GM18498 (cell line): Measurements from ENCODE around the gene RPL22.
A peak's percentile ranks its signal among the peaks of the same experiment; 100 is the strongest.

Experiments used
- ATAC-seq: cut with Tn5 transposase; IDR thresholded peaks from one replicate; pipeline ENCODE4 v1.9.1; 2021; ENCODE audit warnings: mild to moderate bottlenecking, moderate library complexity; ENCODE audit not compliant: unreplicated experiment

Gene RPL22

DNA sequence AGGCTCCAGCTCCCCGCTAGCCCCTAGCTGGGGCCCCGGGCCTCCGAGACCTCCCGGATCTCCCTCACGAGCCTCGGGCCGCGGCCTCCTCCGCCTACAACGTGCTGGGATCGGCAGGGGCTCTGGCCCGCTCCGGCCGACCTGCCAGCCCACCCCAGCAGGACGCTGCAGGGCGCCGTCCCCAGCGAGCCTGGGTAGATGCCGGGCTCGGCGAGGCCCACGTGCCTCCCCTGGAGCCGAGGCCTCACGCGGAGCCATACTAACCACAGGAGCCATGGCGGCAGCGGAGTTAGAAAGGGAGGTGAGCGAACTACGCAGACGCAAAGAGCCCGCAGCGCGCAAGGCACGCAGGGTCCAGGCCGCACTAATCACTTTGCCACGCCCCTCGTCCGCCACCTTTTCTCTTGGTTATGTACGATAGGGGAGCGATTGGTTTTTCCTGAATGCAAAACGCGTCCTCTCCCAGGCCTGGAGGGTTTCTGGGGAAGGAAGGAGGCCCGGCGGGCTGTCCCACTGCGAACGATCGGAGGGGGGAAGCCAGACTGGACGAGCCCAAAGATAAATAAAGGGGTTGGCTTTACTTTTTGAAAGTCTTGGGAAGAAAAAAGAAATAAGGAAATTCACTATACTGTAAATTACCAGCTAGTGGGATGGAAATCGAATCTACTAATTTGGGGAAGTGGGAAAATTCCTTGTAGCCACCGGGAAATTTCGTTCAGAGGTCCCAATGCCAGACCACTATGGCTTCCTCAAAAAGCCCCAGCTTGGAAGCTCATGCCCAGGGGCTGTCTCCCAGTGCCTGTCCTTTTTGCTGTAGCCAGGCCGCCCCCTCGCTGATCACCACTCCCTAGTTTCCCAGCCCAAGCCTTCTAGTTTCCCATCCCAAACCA, at the start of gene RPL22:
TSS of gene RPL22 (minus strand) at position 298 of the 890 bp plus-strand sequence. CDS start at position 276, 22 bp downstream.
- peak; percentile 92 for ATAC-seq

DNA sequence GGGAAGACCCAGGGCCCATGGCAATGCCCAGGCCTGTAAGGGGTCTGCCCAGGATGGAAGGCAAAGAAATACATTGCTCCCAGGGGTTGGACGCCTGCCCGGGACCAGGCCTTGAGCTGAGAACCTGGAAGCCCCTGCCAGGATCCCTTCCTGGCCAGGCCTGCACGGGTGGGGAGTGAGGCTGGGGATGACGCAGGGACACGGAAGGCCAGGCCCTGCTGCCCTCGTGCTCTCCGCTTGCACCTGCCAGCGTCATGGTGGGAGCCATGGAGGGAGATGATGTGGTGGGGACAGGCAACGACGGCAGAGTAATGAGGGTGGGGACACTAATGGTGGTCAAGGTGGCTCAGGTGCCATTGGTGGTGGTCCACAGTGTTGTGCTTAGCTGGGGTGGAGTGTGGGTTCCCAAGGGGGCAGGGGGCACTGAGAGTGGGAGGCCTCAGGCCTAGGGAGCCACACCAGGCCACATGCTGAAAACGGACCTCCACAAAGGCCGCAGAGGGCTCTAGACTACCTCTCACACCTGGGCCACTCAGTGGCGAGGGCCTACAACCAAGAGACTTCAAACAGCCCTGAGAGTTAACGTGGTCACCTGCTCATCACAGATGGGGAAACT, 48.9 kb upstream of the RPL22 start:
- ATAC-seq = no peak

DNA sequence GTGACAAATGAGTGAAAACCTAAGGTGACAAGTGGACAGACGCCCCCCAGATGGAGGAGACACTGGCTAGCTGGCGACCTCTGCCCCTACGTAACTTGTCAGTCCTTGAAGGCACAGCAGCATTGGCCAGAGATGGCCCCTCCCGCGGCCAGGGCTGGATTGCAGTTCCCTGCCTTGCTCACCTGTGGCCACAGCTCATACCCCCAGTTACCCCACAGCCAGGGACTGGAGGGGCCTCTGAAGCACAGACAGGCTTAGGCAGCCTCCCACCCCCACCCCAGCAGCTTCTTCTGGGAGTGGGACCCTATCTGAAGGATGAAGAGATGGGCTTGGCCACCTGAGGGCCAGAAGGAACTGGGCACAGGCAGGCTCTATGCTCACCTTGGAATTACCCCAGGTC, 48.3 kb upstream of the RPL22 start:
- no peak for ATAC-seq

DNA sequence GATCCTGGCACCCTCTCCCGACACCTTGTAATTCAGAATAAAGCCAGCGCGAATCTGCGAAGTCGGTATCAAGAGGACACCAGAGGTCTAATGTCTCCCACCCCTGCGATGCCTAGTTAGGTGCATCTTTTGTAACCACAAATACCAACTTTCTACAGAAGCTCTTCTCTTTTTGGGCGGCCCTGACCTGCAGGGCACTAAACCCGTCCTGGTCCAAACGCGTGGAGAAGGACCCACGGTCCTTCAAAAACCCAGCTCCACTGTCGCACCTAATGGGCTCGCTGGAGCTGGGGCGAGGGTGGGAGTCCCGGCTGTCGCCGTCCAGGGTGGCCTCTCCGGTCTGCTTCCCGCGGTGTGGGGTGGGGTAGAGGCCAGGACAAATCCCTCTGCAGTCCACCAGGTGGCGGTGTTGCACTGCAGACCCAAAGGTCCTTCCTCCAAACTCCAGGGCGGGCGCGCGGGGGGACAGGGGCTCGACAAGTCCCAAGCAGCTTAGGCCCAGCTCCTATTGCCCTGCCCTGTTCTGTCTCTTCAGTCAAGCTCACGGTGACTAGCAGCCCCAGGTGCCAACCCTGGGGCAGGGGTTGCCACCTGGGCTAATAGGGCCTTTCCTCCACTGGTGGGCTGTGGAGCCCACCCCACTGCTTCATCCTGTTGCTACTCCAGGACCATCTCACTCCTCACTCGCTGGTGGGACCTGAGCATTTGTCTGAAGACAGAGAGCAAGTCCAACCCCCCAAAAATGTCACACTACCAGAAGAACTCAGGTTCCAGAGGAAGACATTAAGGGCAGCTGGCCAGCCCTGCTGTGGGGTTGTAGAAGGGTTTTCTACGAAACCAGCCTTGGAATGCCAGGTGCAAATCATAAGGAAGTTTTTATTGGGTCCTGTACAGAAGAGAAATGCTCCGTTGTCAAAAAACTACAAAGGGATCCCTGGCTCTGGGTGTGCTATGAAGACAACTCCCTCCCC, 47.4 kb upstream of the RPL22 start:
- ATAC-seq = no peak

DNA sequence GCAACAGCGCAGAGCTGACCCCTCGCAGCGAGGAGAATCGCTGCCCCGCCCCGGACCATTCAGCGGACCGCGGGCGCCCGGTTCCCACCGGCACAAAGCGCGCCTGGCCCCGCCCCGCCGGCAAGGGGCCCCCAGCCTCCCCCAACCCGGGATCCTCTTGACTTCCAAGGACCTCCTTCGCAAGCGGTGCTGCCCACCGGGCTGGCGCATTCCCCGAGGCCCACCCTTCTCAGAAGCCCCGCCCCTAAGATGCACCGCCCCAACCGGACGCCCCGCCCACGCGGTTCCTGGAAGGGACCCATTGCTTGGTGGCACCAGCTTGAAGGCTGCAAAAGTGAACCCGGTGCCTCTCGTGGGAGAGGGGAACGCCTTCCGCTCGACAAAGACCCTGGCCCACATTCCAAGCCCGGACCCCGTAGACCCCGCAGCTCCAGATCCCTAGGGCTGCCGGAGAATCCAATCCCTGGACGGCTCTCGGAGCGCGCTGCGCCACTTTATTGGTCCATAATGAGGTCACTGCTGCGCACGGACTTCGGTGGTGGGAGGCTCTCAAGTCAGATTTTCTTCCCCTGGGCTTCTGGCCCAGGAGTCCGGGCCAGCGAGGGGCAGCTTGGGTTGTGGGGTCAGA, 46.6 kb upstream of the RPL22 start:
- no peak for ATAC-seq

DNA sequence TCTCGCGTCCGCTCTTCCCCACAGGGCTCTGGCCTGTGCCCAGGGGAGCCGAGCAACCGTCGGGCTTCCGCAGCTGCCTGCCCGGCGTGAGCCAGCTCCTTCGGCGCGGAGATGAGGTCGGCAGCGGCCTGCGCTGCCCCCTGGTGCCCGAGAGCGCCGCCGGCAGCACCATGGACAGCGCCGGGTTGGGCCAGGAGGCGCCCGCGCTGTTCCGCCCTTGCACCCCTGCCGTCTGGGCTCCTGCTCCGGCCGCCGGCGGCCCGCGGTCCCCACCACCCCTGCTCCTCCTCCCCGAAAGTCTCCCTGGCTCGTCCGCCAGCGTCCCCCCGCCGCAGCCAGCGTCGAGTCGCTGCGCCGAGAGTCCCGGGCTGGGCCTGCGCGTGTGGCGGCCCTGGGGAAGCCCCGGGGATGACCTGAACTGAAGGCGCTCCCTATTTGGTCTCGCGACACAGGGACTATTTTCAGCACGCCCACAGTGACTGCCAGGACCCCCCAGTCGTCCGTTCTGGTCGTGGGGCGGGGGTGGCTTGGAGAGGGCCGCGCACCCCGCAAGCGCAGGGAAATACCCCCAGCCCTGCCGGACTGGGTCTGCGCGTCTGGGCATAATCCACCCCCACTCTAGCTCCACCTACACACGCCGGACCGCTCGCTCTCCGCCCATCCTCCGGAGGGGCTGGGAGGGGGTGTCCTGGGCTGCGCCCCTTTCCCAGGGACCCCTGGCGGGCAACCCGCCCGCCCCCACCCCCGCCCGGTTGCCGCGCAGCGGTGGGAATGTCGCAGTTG, 45.9 kb upstream of the RPL22 start:
- ATAC-seq = peak; percentile 63

DNA sequence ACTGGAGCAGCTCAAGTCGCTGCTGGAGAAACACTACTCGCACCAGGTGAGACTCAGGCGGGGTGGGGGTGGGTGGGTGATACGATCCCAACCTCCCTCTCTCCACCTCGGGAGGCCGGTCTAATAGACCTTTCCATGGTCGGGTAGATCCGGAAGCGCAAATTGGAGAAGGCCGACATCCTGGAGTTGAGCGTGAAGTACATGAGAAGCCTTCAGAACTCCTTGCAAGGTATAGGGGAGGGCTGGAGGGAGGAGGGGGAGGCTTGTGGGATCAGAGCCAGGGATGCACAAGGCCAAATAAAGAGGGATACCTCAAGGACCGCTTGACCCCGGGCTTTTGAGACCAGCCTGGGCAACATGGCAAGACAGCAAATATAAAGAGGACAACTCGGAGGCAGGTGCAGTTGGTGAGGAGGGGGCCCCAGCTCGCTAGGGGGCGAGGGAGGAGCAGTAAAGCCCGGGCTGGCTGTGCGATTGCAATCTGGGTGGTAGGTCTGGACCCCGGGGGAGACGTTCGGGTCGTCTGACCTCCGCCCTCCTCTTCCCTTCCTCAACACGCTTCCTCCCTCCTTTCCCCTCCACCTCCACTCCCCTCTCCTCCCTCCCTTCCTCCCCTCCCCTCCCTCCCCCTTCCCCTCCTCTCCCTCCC, 45.1 kb upstream of the RPL22 start:
- no peak for ATAC-seq

DNA sequence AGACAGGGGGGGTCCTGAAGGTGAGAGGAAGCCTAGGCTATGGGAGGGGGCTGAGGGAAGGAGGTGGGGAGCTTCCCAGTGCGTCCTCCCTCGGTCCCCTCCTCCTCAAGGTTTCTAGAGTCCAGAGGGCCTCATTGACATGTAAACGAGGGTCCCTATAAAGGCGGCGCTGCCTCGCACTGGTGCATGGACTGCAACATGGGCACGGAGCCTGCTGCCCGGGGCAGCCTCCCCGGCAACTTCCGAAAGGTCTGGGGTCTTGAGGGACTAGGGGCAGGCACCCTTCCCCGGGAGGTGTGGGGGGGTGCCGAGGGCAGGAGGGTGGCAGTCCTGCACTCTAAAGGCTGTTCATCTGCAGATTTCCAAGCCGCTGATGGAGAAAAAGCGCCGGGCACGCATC, 44.6 kb upstream of the RPL22 start, which contains the start of gene HES3:
TSS of gene HES3 (plus strand) at position 187 of the 400 bp plus-strand sequence. CDS start at position 374, 187 bp downstream.
- ATAC-seq = no peak

DNA sequence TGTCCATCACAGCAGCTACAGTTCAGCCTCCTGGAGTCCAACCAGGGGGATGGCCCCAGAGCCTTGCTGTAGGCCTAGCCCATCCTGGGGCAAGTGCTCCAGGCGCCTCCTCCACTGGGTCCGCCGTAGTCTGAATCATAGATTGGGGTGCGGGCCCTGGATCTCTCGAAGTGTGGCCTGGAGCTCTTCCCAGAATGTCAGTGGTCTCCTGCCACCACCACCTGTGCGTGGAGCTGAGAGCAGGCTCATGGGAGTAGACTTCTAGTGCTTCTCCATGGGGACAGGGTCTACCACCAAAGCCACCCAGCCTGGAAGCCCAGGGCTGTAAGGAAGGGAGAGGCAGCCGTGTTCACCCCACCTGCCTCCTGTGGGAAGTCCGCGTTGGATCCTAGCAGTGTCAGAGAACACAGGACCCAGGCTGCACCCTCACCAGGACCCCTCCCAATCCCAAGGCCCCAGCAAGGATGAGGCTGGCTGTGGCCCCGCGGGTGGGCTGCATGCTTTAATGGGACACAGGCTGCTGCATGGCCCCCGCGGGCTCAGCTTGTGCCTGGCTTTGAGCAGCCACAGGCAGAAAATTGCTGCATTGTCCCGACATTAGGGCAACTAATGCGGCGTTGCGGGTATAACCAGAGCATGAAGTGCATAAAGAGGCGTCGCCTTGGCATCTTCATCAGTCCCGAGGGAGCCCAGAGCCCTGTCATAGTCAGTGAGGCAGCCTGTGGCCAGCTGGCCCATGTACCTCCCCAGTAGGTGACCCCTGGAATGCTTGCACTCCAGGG, 43.8 kb upstream of the RPL22 start:
- no peak for ATAC-seq

DNA sequence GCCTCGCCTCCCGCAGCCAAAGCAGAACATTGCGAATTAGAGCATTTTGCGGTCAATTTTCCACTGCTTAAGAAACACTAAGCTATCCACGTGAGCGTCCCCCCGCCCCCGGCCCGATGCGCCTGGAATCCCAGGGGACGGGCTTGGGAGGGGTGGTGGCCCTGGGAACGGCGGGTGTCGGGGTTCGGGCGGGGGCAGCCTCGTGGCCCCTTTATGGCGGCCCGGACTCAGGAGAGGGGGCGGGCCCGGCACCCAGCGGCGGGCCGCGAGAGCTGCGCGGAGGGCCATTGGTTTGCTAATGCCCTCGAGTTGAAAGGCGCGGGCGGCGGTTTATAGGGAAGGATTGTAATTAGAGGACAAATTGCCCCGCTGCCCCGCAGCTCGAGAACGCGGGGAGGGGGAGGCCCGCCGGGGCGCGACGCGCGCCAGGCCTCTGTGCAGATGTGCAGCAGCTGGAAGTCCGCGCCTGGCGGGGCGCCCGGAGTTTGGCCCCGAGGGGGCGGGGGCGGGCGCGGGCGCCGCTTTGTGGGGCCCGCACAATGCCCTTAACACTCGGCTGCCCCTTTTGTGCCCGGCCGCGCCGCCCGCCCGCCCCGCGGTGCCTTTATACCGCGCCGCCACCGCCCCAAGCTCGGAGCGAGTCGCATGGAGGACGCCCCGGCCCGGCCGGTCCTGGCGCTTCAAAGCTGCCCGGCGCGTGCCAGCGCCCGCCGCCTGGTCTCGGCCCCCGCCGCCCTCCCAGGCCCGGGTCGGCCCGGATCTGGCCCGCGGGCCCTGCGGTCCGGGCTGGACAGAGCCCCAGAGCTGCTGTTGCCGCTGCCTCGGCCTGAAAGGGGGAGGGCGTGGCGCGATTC, 42.7 kb upstream of the RPL22 start:
- ATAC-seq = no peak

DNA sequence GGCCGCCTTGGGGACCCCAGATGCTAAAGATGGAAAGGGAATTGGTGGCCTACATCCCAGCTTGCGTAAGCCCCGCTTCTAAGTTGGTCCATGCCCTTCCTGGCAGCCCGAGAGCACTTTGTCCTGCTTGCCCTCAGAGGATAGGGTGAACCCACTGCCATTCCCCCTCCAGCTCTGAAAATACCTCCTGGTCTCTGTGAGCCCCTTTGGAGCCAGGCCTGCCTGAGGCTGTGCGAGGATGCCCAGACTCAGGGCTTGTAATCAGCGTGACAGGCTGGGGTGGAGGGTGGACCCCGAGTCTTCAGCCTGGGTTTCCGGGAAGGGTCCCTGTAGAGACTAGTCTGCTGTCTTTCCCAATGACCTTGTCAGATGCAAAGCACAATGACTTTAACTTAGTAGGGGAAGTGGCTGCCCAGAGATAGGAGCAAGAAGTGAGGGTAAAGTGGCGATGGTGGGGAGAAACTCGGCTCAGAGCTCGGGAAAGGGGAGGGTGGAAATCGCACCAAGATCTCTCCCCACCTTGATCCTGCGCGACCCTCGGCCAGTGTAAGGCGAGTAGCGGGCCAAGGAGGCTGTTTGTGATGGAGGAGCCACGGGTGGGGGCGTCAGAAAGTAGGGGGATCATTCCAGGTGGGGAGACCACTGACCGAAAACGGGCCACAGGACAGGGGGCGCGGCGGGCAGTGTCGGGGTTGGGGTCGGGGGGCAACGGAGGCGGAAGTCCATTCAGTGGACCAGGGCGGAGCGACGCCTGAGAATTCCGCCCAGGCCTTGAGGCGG, 41.9 kb upstream of the RPL22 start:
- no peak for ATAC-seq

DNA sequence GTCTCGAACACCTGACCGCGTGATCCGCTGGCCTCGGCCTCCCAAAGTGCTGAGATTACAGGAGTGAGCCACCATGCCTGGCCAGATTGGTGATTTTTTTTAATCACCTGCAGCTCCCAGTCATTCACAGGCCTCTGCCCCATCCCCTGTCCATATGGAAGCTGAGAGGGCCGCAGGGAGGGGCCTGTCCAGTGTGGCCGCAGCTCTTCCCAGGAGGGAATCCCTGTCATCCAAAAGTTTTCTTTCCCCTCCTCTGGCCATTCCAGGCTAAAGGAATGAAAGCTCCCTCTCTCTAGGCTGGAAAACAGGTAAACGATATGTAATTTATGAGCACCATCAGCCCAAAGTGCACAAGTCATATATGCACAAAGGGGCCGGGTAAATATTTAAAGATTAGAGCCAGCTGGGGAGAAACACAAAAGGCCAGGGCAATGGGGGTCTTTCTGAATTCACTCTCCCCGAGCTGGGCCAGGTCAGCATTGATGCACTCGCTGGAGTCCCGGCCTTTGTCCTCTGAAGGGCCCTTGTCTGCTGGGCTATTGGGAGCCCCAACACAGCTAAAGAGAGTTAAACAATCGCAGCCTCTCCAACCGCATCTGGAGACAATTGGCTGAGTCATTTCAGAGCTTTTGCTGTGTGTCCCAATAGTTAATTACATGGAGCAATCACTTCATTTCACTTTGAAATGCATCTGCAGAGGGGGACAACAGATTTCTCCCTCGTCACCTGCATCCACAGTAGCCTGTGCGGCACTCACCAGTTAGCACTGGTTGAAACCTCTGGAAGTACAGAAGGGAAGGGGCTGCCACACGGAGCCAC, 40.8 kb upstream of the RPL22 start:
- no peak for ATAC-seq

DNA sequence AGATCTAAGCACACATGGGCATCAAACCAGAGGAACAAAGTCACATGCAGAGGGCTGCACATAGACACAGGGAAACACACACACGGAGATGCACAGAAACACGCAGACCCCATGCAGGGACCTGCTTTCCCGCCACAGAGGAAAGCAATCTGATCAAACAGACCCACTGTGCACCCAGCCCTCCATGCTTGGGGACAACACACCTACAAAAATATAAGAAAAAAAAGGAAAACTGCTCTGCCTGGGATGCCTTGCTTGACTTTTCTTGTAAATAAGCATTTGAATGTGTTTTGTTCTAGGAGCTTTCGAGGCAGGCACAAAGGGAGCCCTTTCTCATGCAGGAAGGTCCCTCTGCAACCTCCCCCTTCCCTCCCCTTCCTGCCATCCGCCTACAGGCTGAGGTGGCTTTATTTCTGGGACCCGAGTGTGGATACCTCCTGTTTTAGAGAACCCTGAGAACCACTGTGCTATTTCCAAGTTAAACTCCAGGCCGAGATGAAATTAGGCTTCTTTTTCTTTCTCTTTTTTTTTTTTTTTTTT, 39.9 kb upstream of the RPL22 start:
- no peak for ATAC-seq

DNA sequence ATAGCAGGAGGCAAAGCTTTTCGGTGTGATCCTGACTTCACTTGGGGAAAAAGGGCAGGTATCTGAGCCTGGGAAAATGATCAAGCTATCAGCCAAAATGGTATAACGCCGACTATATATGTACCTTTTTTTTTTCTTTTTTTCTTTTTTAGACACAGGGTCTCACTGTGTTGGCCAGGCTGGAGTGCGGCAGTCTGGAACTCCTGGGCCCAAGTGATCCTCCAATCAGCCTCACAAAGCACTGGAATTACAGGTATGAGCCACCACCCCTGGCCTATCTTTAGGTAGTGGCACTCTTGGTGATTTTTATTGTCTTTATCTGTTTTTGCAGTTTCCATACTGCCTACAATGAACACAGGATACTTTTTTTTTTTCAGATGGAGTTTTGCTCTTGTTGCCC, 37.7 kb upstream of the RPL22 start:
- ATAC-seq = no peak

DNA sequence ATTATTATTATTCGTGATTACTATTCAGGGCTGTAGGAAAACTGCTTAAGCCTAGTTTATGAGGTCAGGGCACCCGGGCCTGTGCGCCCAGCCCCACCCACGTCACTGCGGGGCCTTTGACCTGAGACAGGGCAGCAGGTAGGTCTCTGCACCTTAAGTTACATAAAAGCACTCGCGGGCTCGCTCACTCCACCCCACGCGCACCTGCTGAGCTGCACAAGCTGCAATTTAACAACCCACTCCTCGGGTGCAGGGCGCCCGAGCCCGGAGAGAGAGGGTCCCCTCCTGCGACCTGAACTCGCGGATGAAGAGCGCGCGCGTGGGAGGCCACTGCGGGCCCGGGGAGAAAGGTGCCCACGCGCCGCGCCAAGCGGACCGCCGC, 35.9 kb upstream of the RPL22 start:
- ATAC-seq = no peak
